ENCODE measurements around the gene PPP3CA. TPM values are rescaled to one million over a fixed set of nuclear protein-coding genes. Genes with fewer than 3 reads are reported as not detected.

The PPP3CA gene
- total RNA-seq, 1 donor from 2014 or later, result 64.5 TPM

DNA sequence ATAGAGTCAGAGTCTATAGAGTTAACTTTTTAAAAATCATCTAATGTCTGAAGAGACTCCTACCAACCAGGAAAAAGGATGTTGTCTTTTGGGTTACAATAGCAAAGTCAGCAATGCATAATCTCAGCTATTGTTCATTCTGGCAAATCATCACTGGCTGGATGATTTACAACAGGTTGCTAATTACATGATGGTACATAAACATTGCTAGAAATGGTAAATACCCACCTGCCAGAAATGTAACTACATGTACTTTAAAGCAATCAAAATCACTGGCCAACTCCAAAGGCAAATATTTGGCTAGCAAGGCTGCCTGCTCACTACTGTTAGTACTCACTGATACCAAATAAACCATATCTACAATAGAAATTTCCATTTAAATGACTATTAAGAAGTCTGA, 91.1 kb downstream of the PPP3CA start:
- Histone ChIP-seq H3K4me3 (no peak overlapping the region), H3K27ac (no peak overlapping the region), H3K4me1 (no peaks in the 10 kb centered on the region), H3K9me3 (no peaks in the 10 kb centered on the region), H3K27me3 (no peaks in the 10 kb centered on the region), H3K36me3 (no peaks in the 10 kb centered on the region)
- TF ChIP-seq, protein P1, sequence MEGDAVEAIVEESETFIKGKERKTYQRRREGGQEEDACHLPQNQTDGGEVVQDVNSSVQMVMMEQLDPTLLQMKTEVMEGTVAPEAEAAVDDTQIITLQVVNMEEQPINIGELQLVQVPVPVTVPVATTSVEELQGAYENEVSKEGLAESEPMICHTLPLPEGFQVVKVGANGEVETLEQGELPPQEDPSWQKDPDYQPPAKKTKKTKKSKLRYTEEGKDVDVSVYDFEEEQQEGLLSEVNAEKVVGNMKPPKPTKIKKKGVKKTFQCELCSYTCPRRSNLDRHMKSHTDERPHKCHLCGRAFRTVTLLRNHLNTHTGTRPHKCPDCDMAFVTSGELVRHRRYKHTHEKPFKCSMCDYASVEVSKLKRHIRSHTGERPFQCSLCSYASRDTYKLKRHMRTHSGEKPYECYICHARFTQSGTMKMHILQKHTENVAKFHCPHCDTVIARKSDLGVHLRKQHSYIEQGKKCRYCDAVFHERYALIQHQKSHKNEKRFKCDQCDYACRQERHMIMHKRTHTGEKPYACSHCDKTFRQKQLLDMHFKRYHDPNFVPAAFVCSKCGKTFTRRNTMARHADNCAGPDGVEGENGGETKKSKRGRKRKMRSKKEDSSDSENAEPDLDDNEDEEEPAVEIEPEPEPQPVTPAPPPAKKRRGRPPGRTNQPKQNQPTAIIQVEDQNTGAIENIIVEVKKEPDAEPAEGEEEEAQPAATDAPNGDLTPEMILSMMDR (IDR thresholded peaks at IDR 0.05), result no peak
- intact Hi-C loops (cut with DNase I), result no loop called here
- DNase-seq (ENCODE audit: low spot score in 2 of 2), result no peak

DNA sequence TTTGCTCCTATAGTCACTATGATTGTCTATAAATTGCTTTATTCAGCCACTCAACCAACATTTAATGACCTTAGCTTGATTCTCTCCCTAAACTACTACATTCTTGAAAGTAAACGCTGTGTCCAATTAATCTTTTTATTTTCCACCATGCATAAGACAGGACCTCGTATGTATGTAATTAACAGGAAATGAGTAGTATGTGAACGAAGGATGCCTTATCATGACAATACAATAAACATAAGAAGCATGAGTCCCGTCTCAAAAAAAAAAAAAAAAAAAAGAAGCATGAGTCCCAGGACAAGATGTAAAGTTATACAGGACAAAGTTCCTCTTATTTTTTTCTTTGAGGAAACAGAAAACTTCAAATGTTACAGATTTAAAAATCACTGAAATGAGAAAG, 92.5 kb downstream of the PPP3CA start:
- H3K9me3 ChIP-seq, result no peaks in the 10 kb centered on the region
- DNase-seq (ENCODE audit: low spot score in 2 of 2), result no peak
- intact Hi-C loops (cut with DNase I), result no loop called here
- H3K4me1 ChIP-seq, result no peaks in the 10 kb centered on the region
- H3K4me3 ChIP-seq, result no peak overlapping the region
- no peak overlapping the region for H3K27ac ChIP-seq
- TF ChIP-seq, protein P1 (IDR thresholded peaks at IDR 0.05), result no peak
- H3K27me3 ChIP-seq, result no peaks in the 10 kb centered on the region
- no peaks in the 10 kb centered on the region for H3K36me3 ChIP-seq

DNA sequence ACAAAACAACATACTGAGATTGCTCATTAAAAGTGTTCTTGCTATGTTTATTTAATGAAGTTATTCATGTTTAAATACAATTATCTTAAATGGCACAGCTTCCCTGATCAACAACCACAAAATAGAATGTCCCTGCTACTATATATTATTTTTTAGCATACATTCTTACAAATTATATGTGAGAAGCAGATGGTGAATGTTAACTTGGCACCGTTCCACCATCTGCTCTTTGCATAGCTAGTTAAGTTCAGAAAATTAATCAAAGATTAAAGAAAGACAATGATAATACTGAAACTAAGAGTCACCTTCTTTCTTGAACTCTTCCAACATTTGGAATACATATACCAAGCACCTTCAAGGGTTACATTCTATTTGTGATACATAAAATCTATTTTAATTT, 94.2 kb downstream of the PPP3CA start:
- H3K9me3 ChIP-seq, result no peaks in the 10 kb centered on the region
- TF ChIP-seq, protein P1 (IDR thresholded peaks at IDR 0.05), result no peak
- H3K27me3 ChIP-seq, result no peaks in the 10 kb centered on the region
- H3K4me1 ChIP-seq, result no peaks in the 10 kb centered on the region
- H3K4me3 ChIP-seq, result no peak overlapping the region
- intact Hi-C loops (cut with DNase I), result no loop called here
- no peak for DNase-seq (ENCODE audit: low spot score in 2 of 2)
- no peaks in the 10 kb centered on the region for H3K36me3 ChIP-seq
- no peak overlapping the region for H3K27ac ChIP-seq

DNA sequence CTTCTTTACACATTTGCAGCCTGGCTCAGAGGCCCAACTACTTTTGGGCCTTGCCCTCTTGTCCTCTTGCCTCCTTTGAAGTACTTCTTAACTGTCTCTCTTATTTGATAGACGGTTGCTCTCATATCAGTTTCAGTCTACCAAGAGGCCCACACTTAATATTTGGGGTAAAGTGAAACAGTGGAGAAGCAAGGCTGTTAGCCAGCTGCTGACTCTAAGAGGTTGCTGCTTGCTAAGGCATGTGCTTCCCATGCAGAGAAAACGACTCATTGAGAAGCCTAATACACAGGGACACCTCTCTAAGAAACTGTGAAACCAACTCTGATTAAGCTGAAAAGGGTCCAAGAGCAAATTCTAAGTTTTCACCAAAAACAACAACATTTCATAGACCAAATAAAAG, 94.6 kb downstream of the PPP3CA start:
- Histone ChIP-seq H3K4me3 (no peak overlapping the region), H3K27ac (no peak overlapping the region), H3K9me3 (no peaks in the 10 kb centered on the region), H3K36me3 (no peaks in the 10 kb centered on the region), H3K27me3 (no peaks in the 10 kb centered on the region), H3K4me1 (no peaks in the 10 kb centered on the region)
- no peak for DNase-seq (ENCODE audit: low spot score in 2 of 2)
- intact Hi-C loops (cut with DNase I), result no loop called here
- TF ChIP-seq, protein P1 (IDR thresholded peaks at IDR 0.05), result no peak

DNA sequence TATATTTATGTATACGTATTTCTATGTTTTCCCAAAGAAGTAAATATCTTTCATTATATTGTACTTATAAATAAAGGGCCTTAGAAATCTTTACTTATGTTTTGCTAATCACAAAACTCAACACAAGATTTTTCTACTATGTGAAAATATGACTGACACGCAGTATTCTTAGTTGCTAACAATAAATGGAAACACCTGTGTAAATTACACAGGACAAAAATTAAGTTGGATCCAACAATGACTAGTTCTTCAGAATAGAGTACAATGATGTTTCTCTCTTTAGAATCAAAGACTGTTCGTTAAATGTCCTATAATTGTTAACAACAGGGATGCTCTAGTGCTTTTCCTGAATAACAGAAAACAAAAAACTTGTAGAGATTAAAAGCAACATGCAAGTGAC, 96.1 kb downstream of the PPP3CA start:
- Histone ChIP-seq H3K9me3 (no peaks in the 10 kb centered on the region), H3K36me3 (no peaks in the 10 kb centered on the region), H3K27me3 (no peaks in the 10 kb centered on the region), H3K4me1 (no peaks in the 10 kb centered on the region), H3K27ac (no peak overlapping the region), H3K4me3 (no peak overlapping the region)
- no peak for DNase-seq (ENCODE audit: low spot score in 2 of 2)
- intact Hi-C loops (cut with DNase I), result no loop called here
- TF ChIP-seq, protein P1 (IDR thresholded peaks at IDR 0.05), result no peak

GRCh38 chr4:101244349-101244748, 103.0 kb downstream of the PPP3CA start:
- intact Hi-C loops (cut with DNase I), result no loop called here
- Histone ChIP-seq H3K4me1 (no peaks in the 10 kb centered on the region), H3K9me3 (no peaks in the 10 kb centered on the region)

More at GRCh38 chr4:101244349-101244748, 103.0 kb downstream of the PPP3CA start:
- no peak for DNase-seq (ENCODE audit: low spot score in 2 of 2)
- H3K27me3 ChIP-seq, result no peaks in the 10 kb centered on the region
- H3K27ac ChIP-seq, result no peak overlapping the region
- H3K36me3 ChIP-seq, result no peaks in the 10 kb centered on the region
- TF ChIP-seq, protein P1 (IDR thresholded peaks at IDR 0.05), result no peak
- H3K4me3 ChIP-seq, result no peak overlapping the region
